8988T (cell line): ENCODE results near the gene ADORA3.
A peak's percentile ranks its signal among the peaks of the same experiment; 100 is the strongest.

Experiments used
- DNase-seq: peaks from one replicate; pipeline ENCODE4 v3.0.0; 2011

ADORA3 gene

DNA sequence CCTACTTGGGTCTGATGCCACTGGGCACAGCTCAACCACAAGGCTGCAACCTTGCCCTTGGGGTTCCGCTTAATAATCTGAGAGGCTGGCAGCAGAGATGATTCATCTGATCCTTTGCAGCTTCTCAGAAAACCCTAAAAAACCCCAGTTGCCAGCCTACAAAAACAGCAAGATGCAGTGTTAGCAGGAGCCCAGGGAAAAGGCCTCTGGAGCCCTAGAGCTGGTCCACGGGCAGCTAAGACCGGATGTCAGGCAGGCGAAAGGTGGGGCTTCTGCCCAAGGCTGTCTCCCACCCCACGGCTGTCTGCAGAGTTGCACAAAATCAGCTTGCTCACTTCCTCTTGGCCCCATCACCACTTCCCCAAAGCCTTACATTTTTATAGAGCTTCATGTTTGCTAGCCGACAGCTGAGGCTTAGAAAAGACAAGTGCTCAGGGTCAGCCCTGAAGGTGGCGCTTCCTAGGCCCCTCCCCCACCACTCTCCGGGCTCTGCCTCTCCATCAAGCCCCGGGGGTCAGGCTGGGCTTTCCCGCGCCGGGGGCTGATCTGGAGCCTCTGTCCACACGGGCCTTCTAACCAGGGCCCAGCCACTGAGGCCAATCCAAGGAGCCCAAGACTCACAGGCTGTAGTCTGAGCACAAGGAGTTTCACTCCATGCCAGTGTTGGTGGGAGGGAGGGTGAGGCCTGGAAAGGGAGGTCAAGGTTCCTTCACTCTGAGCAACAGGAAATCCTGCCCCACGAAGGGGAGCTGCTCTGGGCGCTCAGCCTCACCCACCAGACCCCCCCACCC, 4.2 kb upstream of the ADORA3 start:
- no peak for DNase-seq

- no peak for DNase-seq
Observed at GRCh38 chr1:111506561-111506960, 3.1 kb upstream of the ADORA3 start.

GRCh38 chr1:111505641-111506119, 2.2 kb upstream of the ADORA3 start:
- DNase-seq = no peak

- DNase-seq = no peak
Observed at GRCh38 chr1:111504097-111504496, 664 bp upstream of the ADORA3 start.

DNA sequence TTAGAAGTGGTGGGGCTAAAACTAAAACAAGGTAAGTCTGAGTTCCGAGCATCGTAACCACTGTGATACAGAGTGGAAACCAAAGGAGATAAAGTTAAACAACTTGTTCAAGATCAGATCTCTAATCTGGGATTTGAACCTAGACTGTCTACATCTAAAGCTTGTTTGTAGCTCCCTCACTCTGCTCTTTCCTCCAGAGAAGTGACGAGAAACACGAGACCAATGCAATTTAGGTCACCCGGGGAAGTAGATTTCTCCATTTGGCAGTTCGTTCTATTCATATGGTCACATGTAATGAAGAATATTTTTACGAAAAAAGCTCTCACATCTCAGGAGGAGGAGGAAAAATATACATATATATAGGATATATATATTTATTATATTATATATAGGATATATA, 1.8 kb downstream of the ADORA3 start:
- DNase-seq = no peak

GRCh38 chr1:111499026-111499785, 4.2 kb downstream of the ADORA3 start:
- DNase-seq = no peak

GRCh38 chr1:111497592-111497991, 5.8 kb downstream of the ADORA3 start:
- no peak for DNase-seq

DNA sequence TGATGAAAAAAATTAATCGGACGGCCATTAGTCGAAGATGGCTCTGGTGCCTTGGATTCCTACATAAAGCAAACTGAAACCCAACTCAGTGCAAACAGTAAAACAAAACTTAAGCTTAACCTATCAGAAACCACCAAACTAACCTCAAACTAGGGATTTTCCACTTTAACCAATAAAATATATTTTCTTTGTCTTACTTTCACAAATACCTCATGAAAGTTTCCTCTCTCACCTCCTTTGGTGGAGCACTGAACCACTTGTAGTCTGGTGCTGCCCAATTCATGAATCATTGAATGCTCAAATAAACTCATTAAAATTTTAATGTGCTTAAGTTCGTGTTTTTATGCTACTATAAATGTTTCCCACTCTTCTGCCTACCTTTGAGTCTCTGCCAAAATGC, 7.0 kb downstream of the ADORA3 start:
- no peak for DNase-seq

- no peak for DNase-seq
Observed at GRCh38 chr1:111491070-111491469, 12.4 kb downstream of the ADORA3 start.

GRCh38 chr1:111490220-111490619, 13.2 kb downstream of the ADORA3 start:
- DNase-seq = no peak

- no peak for DNase-seq
Observed at GRCh38 chr1:111489604-111490003, 13.8 kb downstream of the ADORA3 start.

GRCh38 chr1:111488669-111489068, 14.8 kb downstream of the ADORA3 start:
- DNase-seq = no peak

DNA sequence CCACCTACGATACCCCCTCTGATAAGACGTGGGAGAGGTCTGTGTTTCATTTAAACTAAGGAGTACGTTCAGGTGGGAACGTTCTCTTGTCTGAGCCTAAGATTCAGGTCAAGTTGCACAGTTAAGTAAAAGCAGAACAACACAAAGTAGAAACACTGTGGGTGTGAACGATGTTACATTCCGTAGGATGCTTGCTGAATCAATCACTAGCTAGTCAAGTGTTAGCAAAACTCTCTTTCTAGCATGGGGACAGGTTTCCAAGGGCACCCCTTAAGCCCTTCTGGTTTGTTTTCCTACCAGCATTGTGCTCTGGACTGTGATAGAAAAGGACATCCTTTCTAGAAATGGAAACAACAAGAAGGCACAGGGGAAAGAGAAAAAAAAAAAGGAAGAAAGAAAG, 16.3 kb downstream of the ADORA3 start:
- DNase-seq = no peak

- DNase-seq = no peak
Observed at GRCh38 chr1:111486431-111486830, 17.0 kb downstream of the ADORA3 start.

GRCh38 chr1:111484391-111485026, 18.9 kb downstream of the ADORA3 start:
- no peak for DNase-seq

DNA sequence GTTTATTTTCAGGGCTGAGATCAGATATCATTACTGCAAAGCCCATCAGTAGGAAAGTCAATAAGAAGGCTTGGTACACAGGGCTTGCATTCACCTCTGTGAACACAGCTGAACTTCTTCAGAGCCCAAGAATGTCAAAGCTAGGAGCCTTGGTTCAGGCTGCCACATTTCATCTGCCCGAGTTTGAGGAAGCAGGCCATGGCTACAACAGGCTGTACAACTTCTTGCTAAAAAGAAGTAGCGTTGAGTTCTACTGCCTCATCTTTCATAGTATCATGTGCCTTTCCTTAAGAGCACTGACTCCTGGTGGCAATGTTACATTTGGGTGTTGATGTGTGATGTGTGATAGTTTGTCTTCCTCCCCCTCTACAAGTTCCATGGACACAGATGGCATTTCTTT, 19.6 kb downstream of the ADORA3 start:
- no peak for DNase-seq

DNA sequence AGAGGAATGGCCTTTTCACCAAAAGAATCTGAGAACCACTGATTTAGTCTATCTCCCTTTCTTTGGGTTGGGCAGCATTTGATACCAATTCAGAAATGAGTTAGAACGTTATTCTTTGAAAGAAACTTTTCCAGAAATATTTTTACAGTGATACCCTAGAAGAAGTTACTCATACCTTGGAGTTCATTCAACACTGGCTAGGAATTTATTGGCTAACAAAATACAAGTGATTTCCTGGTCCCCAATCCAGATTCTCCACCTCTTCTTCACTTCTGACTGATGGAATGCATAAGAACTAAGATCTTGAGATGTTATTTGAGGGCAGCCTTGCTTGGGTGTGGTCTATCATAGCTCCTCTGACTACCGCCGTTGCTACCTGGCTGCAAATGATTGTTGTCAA, 20.3 kb downstream of the ADORA3 start:
- DNase-seq = no peak

DNA sequence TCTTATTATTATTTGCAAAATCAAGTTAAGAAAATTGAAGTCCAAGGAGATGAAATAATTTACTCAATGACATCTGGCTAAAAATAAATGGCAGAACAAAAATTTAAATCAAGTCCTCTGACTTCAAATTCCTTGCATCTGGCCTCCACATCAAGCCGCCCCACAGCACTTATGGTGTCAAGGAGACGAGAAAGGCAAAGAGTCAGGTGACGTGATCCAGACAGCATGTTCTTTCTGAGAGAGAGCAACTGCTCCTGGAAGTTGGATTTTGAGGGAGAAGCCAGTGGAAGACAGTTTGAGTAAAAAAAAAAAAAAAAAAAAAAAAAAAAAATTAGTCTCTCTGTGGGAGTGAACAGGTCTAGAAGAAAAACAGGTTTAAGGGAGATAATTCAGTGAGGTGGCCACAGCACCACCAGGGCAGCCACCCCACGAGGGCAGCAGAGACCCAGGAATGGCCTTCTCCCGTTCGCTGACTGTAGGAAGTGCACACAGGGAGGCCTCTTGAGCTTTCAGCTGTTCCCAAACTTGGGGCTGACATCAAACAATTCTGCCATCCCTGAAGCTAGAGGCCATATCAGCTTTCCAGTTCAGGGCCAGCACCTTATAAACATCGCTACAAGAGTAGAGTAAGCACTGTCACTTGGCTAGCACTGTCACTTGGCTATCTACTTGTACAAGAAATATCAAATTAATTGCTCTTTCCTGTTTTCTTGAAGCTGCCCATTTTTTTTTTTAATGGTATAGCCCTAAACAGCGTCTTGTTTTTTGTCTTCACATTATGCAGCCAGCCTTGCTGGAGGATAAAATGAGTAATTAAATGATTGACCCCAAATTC, 21.8 kb downstream of the ADORA3 start:
- DNase-seq = peak; percentile 34

- DNase-seq = no peak
Observed at GRCh38 chr1:111480674-111481073, 22.8 kb downstream of the ADORA3 start.

DNA sequence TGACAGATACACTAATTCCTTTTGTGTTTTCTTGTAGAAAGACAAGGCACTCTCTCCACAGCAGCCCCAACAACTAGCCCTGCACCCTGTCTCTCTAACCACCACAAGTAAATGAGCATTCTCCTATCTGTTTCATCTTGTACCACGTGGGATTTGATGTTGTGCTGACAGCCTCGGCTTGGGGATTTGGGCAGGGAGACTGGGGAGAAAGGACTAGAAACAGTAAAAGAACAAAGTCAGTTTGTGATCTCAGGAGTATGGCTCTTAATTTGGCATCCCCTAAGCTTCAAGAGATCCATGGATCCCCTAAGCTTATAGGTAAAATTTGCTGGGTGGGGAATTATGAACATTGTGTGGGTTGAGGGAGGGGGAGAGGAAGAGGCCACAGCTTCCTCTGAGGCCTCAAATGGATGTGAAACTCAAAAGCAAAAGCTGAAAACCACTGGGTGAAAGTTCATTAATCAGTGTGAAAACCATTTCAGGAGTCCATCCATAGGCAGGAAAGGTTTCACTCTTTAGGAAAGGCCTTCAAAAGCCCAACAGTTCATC, 26.6 kb downstream of the ADORA3 start:
- no peak for DNase-seq

DNA sequence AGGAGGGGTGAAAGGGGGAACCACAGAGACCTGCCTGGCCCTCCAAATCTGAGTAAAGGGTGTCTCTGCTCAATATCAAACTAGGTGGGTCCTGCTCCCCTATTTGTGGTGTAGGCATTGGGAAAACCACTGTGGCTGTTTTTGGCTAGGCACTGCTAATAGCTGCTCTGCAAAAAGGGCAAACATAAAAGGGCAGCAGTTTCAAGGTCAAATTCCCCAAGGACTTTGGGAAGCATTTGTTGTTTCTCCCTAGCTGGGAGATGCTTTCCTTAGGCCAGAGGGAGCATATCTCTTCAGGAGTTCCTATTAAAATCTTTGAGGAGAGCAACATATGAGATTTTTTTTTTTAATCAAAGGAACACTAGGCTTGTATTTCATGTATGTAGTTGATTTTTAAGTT, 27.2 kb downstream of the ADORA3 start:
- no peak for DNase-seq

GRCh38 chr1:111475701-111476100, 27.7 kb downstream of the ADORA3 start:
- no peak for DNase-seq

- DNase-seq = no peak
Observed at GRCh38 chr1:111474521-111474920, 28.9 kb downstream of the ADORA3 start.
